Measurements from ENCODE around the gene LTB. TPM values are rescaled to one million over a fixed set of nuclear protein-coding genes. Genes with fewer than 3 reads are reported as not detected.

LTB gene
- total RNA-seq, 4 donors from 2014 or later, result 0.66 to 0.85 TPM; not detected in 2

DNA sequence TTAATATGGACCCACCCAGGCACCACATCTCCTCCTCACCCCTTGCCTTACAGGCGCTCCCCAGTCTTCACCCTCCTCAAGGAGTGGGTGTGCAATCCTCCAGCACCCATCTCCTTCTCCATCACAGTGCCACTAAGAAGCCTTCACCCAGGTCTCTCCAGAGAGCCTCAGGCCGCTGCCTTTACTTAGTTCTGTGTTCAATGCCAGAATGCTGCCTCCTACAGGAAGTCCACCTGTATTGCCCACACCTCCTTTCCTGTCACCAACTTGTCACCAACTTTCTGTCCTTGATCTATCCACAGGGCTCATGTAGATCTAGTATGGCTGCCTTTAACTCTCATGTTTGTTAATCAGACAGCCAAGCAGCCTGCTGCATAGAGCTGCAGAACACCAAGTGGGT, 3.3 kb upstream of the LTB start:
- TF ChIP-seq, protein P1, sequence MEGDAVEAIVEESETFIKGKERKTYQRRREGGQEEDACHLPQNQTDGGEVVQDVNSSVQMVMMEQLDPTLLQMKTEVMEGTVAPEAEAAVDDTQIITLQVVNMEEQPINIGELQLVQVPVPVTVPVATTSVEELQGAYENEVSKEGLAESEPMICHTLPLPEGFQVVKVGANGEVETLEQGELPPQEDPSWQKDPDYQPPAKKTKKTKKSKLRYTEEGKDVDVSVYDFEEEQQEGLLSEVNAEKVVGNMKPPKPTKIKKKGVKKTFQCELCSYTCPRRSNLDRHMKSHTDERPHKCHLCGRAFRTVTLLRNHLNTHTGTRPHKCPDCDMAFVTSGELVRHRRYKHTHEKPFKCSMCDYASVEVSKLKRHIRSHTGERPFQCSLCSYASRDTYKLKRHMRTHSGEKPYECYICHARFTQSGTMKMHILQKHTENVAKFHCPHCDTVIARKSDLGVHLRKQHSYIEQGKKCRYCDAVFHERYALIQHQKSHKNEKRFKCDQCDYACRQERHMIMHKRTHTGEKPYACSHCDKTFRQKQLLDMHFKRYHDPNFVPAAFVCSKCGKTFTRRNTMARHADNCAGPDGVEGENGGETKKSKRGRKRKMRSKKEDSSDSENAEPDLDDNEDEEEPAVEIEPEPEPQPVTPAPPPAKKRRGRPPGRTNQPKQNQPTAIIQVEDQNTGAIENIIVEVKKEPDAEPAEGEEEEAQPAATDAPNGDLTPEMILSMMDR (IDR thresholded peaks at IDR 0.05; ENCODE audit: low read depth), result no peak

DNA sequence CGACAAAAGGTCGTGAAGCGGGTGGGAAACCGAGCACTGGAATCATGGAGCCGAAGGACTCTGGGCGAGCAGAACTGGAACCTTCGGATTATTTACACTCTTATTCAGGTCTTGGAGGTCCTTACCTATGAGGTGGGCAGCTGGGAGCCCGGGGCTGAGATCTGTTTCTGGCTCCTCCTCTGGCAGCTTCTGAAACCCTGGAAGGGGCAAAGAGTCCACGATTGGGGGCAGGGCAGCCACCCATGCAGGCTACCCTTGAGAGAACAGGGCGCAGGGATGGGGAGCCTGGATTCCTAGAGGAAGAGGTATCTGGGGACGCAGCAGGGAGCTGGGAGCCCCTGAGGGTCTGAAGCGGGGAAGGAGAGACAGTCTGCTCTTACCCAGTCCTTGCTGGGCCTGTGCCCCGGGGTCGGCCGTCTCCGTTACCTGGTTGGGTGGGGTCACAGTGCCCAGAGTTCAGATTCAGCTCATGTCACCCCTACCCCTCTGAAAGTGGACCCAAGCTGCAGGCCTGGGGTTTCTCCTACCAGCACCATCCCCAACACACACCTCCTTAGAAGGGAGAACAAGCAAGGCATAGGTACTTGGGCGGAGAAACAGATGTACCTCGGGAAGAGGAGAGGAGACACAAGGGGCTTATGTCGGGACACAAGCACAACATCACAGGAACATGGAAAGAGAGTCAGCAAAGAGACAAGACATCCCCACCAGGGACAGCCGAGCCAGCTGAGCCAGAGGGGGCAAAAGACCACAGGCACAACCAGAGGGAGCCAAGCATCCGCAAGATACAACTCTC, 592 bp downstream of the LTB start:
- TF ChIP-seq, protein P1 (IDR thresholded peaks at IDR 0.05; ENCODE audit: low read depth), result no peak

DNA sequence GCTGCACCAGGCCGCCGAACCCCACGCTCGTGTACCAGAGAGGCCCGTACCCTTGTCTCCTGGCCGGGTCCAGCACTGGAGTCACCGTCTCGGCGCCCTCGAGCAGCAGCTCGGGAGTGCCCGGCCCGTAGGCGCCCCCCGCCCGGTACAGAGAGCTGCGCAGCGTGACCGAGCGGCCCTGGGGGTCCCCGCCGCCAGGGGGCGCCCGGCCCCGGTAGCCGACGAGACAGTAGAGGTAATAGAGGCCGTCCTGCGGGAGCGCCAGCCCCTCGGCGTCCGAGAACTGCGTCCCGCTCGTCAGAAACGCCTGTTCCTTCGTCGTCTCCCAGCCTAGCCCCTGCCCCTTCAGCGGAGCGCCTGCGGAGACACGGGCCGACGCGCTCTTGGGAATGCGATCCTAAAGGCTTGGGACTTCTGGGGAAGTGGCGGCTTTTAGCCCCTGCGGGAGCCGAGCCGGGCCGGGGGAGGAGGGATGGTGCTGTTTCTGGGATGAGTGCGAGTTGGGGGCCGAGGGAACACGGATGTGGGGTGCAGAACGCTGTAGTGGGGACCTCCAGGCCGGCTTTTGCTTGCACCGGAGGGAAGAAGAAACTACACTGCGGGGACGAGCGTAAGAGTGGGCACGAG, 1.3 kb downstream of the LTB start:
- TF ChIP-seq, protein P1 (IDR thresholded peaks at IDR 0.05; ENCODE audit: low read depth), result no peak

DNA sequence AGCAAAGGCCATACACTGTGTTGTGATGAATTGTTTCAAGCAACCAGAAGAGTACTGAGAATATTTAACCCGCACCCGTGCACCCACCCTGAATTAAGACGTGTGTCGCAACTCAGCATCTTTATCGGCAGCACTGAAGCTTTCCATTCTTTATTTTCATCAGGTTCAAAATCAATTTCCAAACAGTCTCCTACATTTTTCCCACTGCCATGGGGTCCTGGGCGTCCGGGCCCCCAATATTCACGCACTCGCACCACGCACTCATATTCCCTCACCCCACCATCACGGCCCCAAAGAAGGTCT, 1.8 kb downstream of the LTB start:
- TF ChIP-seq, protein P1 (IDR thresholded peaks at IDR 0.05; ENCODE audit: low read depth), result no peak

DNA sequence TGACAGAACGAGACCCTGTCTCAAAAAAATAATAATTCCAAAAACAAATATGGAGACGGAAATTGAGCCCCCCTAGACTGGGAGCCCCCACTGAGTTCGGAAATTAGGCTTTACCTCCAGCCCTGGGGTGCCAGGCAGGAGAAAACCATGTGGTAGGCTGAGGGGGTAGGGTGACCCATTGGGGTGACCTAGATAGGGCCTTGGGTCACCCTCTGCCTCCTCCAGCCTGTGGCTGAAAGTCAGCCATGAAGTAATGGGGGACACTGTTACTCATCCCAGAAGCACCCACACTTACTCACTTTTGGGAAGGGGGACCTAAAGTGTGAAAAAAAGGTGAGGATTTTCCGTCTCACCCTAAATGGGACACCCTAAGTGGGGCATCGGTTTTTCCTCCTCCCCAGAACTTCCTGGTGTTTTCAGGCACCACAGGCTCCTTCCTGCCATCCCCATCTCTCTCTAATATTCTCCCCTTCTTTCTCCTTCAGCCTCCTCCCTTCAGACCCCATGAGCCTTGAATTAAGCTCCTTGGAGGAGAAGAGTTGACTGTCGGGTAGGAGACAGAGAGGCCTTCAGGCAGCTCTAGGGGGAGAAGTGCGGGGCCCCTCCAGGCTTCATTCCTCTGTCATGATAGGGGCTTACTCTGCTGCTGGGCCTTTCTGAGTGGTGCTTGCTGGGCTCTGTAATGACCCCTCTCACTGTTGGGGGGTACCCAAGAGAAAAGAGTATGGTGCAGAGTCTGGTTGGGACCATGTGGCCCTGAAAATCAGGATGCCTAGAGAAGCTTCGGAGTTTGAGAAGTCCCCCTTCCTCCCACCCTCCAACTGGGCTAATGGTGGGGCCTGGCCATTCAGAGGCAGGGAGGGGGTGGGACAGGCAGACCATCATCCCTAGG, 2.4 kb downstream of the LTB start:
- TF ChIP-seq, protein P1 (IDR thresholded peaks at IDR 0.05; ENCODE audit: low read depth), result no peak

DNA sequence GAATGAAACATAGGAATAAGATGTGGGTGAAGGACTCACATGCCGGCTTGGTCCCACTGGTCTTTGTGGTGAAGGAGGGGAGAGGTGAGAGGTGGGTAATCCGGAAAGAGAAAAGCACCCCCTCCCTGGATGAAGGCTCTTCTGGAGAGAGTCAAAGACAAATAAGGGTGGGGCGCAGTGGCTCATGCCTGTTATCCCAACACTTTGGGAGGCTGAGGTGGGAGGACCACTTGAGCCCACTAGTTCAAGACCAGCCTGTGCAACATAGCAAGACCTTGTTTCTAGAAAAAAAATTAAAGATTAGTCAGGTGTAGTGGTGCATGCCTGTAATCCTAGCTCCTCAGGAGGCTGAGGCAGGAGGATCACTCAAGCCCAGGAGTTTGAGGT, 3.1 kb downstream of the LTB start:
- TF ChIP-seq, protein P1 (IDR thresholded peaks at IDR 0.05; ENCODE audit: low read depth), result no peak
